HG02610 (cell line): Measurements from ENCODE around the gene HOXD4.

Source experiments
- ATAC-seq: cut with Tn5 transposase; IDR thresholded peaks from one replicate; pipeline ENCODE4 v1.9.1; 2021; ENCODE audit warnings: mild to moderate bottlenecking, moderate library complexity; ENCODE audit not compliant: unreplicated experiment

HOXD4 gene

DNA sequence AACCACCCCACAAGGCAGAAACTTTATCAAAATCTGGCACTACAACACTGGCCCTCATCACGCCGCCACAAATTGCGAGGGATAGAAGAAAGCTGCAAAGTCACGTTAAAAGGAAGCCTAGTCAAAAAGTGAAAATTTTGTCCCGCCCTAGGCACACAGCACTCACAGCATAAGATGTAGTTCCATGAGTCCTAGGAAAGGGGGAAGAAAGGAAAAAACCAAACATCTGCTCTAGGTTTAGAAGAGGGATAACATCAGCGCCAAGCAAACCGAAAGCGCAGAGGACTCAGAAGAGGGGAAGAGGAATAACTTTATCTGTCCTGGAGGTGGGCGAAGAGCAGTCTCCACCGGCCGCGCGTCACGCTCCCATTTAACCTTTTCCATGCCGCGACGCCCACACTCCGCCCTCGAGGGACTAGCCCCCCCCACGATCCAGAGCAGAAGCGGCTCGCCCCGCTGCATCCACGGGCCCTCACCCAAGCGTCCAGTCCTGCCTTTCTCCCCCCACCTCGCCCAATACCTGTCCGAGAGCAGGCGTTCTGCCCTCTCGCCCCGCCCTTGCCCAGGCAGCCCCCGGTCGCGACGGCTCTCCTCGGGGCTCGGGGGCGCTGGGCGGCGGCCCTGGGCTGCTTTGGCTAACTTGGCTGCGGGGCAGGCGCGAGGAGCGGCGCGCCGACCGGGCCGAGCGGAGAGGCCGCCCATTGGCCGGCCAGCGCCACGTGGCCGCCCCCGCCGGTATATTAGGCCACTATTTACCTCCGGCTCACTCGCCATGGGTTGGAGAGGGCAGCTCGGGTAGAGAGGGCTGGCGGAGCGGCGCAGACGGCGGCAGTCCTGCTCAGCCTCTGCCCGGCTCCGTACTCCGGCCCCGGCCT, 36.8 kb downstream of the HOXD4 start, which contains the start of gene HOXD1:
TSS of gene HOXD1 (plus strand) at position 770 of the 875 bp plus-strand sequence. CDS start 134 bp downstream, outside the sequence.
- peak; percentile 46 for ATAC-seq

DNA sequence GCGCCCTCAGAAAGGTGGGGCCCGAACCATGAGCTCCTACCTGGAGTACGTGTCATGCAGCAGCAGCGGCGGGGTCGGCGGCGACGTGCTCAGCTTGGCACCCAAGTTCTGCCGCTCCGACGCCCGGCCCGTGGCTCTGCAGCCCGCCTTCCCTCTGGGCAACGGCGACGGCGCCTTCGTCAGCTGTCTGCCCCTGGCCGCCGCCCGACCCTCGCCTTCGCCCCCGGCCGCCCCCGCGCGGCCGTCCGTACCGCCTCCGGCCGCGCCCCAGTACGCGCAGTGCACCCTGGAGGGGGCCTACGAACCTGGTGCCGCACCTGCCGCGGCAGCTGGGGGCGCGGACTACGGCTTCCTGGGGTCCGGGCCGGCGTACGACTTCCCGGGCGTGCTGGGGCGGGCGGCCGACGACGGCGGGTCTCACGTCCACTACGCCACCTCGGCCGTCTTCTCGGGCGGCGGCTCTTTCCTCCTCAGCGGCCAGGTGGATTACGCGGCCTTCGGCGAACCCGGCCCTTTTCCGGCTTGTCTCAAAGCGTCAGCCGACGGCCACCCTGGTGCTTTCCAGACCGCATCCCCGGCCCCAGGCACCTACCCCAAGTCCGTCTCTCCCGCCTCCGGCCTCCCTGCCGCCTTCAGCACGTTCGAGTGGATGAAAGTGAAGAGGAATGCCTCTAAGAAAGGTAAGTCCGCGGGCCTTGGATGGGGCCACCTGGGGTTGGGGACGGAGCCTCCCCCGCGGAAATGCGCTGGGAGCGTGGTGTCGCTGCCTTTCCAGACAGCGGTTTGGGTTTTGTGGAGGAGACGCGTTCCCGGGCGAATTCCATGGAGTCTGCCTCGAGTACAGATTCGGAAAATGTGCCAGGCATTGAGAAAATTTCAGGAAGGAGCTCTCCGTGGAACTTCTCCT, 37.7 kb downstream of the HOXD4 start:
- no peak for ATAC-seq

DNA sequence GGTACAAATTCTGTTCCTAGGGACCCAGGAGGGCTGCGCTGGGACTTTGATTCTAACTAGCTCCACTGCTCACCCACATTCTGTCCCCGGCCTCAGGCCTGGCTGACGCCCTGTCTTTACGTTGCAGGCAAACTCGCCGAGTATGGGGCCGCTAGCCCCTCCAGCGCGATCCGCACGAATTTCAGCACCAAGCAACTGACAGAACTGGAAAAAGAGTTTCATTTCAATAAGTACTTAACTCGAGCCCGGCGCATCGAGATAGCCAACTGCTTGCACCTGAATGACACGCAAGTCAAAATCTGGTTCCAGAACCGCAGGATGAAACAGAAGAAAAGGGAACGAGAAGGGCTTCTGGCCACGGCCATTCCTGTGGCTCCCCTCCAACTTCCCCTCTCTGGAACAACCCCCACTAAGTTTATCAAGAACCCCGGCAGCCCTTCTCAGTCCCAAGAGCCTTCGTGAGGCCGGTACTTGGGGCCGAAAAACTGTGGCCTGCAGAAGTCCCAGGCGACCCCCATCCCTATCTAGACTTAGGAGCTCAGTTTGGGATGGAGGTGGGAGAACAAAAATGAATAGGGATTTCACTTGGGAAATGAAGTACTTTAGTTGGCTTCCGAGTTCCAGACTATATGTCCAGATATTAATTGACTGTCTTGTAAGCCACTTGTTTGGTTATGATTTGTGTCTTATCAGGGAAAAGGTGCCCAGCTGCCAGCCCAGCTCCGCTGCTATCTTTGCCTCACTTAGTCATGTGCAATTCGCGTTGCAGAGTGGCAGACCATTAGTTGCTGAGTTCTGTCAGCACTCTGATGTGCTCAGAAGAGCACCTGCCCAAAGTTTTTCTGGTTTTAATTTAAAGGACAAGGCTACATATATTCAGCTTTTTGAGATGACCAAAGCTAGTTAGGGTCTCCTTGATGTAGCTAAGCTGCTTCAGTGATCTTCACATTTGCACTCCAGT, 38.6 kb downstream of the HOXD4 start:
- ATAC-seq: no peak

DNA sequence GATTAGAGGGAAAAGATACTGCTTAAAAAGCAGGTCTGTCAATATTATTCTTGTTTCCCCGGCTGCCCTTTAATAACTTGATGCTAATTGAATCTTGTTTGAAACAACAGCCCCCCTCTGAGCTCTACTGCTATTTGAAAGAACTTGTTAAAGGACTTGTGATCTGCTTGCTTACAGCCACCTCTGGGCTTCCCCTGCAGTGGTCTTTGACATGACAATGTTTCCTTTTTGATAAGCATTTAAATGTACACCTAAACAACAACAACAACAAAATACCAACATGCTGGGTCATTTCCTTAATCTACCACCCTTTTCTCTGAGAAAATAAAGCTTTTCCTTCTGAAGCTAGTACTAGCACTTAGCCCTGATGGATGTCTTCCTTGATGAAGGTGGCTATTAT, 41.0 kb downstream of the HOXD4 start:
- no peak for ATAC-seq

DNA sequence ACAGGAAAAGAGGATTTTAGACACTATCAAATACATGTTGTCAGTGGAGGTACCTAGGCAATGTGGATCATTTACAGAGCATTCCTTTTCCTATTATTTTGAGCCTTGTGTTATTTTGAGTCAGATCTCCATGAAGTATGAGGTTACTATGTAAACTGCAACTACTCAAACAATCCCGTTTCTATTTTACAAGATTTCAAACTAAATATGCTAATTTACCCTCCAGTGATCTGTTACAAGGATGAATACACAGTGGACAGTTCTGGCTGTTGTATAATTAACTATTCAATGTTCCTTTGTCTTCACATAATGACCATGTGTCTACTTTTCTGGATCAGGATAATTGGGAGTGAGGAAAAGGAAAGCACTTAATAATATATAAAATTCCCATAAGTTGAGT, 41.7 kb downstream of the HOXD4 start:
- ATAC-seq: no peak

DNA sequence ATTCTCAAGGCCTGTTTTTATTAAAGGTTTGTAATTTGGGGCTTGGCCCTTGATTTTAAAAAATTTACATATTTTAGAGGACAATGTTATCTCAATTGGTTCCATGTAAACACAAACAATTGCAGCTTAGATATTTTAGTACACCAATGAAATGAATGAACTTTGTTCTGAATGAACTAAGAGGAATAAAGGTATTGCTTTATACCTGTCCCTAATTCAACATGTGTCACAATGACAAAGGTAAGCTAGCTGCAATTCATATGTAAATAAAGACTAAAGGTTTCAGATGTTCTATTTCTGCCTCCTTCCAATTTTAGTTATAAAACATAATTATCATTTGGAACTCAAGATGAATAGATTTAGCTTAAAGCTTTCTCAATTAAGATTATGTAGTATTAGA, 48.6 kb downstream of the HOXD4 start:
- ATAC-seq: no peak

DNA sequence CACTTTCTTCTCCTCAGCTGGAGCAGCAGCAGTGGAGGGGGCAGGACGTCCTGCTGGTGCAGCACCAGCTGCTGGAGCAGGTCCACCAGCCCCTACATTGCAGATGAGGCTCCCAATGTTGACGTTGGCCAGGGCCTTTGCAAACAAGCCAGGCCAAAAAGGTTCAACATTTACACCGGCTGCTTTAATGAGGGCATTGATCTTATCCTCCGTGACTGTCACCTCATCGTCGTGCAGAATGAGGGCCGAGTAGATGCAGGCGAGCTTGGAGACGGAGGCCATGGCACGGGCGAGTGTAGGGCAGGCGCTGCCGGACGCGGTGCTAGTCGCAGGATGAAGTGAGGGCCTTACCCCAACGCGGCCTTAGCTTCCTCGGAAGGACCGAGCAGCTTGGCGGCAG, 49.6 kb downstream of the HOXD4 start:
- no peak for ATAC-seq

DNA sequence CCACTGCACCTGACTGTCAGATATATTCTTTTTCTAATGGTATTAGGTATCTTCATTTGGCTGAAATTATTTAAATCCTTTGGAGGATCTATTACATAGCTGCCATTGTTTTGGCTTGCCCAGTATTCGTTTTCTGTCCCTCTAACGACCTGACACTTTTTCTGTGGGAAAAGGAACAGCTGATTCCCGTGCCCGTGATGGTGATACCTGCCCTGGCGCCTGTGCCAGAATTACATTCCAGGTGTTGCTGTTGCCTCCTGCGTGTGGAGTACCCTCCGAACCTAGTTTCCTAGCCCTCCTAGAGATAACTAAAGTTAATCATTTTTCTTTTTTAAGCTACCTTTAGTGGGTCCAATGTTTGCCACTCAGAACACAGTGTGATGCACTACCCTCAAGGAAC, 51.1 kb downstream of the HOXD4 start:
- ATAC-seq: no peak
